ENCODE data around the gene PATZ1. TPM values are rescaled to one million over a fixed set of nuclear protein-coding genes. Genes with fewer than 3 reads are reported as not detected.

PATZ1 gene
- total RNA-seq, 1 donor from 2014 or later: 60.7 TPM

DNA sequence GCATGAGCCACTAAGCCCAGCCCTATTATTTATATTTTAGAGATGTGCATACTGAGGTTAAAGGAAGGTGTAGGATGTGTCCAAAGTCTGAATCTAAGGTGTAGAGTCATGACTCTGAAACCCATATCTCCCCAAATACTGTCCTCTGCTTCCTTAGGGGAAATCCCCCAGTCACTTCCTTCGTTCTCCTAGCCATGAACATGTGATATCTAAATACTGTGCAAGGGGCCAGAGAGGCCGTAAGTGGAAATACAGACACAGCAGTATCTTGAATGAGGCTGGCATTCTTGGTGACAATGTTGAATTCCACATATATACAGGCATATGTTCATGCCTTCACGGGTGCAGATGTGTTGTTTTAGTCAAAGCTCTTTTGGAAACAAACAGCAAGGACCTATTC is 21.3 kb upstream of the PATZ1 start:
- Histone ChIP-seq H3K36me3 (ENCODE audit: control insufficient read depth, insufficient read depth, low read length) (no peaks in the 10 kb centered on the region), H3K27me3 (ENCODE audit: control insufficient read depth, insufficient read depth, low read length) (no peaks in the 10 kb centered on the region), H3K4me3 (ENCODE audit: low read depth, low read length) (no peak overlapping the region)
- no peak for TF ChIP-seq CTCF (IDR thresholded peaks at IDR 0.05; ENCODE audit: insufficient read depth, low read length, poor library complexity, severe bottlenecking)
- DNase-seq (ENCODE audit: low read depth): no peak

- no peak for DNase-seq (ENCODE audit: low read depth)
- TF ChIP-seq CTCF (IDR thresholded peaks at IDR 0.05; ENCODE audit: insufficient read depth, low read length, poor library complexity, severe bottlenecking): no peak
- Histone ChIP-seq H3K36me3 (ENCODE audit: control insufficient read depth, insufficient read depth, low read length) (no peaks in the 10 kb centered on the region), H3K4me3 (ENCODE audit: low read depth, low read length) (no peak overlapping the region), H3K27me3 (ENCODE audit: control insufficient read depth, insufficient read depth, low read length) (no peaks in the 10 kb centered on the region)
Measured at GRCh38 chr22:31363885-31364465, 17.8 kb upstream of the PATZ1 start.

- DNase-seq (ENCODE audit: low read depth): no peak
- no peaks in the 10 kb centered on the region for H3K36me3 ChIP-seq (ENCODE audit: control insufficient read depth, insufficient read depth, low read length)
- no peaks in the 10 kb centered on the region for H3K27me3 ChIP-seq (ENCODE audit: control insufficient read depth, insufficient read depth, low read length)
- no peak for TF ChIP-seq CTCF (IDR thresholded peaks at IDR 0.05; ENCODE audit: insufficient read depth, low read length, poor library complexity, severe bottlenecking)
- H3K4me3 ChIP-seq (ENCODE audit: low read depth, low read length): no peak overlapping the region
Measured at GRCh38 chr22:31361743-31362142, 15.6 kb upstream of the PATZ1 start.

GRCh38 chr22:31360029-31360428 is 13.9 kb upstream of the PATZ1 start:
- DNase-seq (ENCODE audit: low read depth): no peak
- no peaks in the 10 kb centered on the region for H3K27me3 ChIP-seq (ENCODE audit: control insufficient read depth, insufficient read depth, low read length)

GRCh38 chr22:31354515-31354914 is 8.4 kb upstream of the PATZ1 start:
- Histone ChIP-seq H3K36me3 (ENCODE audit: control insufficient read depth, insufficient read depth, low read length) (no peaks in the 10 kb centered on the region), H3K27me3 (ENCODE audit: control insufficient read depth, insufficient read depth, low read length) (peaks cover 2% of the 10 kb centered on the region), H3K4me3 (ENCODE audit: low read depth, low read length) (no peak overlapping the region)
- no peak for DNase-seq (ENCODE audit: low read depth)
- no peak for TF ChIP-seq CTCF (IDR thresholded peaks at IDR 0.05; ENCODE audit: insufficient read depth, low read length, poor library complexity, severe bottlenecking)

More at GRCh38 chr22:31360029-31360428, 13.9 kb upstream of the PATZ1 start:
- Histone ChIP-seq H3K36me3 (ENCODE audit: control insufficient read depth, insufficient read depth, low read length) (no peaks in the 10 kb centered on the region), H3K4me3 (ENCODE audit: low read depth, low read length) (no peak overlapping the region)
- TF ChIP-seq CTCF (IDR thresholded peaks at IDR 0.05; ENCODE audit: insufficient read depth, low read length, poor library complexity, severe bottlenecking): no peak

DNA sequence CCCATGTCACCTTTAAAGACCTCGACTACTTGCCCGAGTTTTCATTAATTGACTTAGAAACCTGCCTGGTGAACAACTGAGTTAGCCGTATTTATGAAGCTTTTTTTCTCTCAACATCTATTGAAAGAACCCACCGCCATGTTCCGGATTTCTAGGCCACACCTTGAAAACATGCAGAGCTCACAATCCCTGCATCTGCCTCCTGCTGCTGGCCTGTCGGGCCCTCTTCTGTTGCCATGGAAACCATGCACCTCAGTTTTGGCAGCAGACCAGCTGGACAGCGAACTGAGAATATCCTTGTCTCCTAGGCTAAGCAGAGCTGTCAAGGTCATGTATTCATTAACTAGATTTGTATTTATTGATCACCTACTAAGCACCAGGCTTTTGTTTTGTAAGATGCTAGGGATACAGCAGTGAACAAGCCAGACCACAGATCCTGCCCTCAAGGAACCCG is 4.3 kb upstream of the PATZ1 start:
- no peak for TF ChIP-seq CTCF (IDR thresholded peaks at IDR 0.05; ENCODE audit: insufficient read depth, low read length, poor library complexity, severe bottlenecking)
- Histone ChIP-seq H3K4me3 (ENCODE audit: low read depth, low read length) (no peak overlapping the region), H3K27me3 (ENCODE audit: control insufficient read depth, insufficient read depth, low read length) (peaks cover 2% of the 10 kb centered on the region), H3K36me3 (ENCODE audit: control insufficient read depth, insufficient read depth, low read length) (no peaks in the 10 kb centered on the region)
- no peak for DNase-seq (ENCODE audit: low read depth)
